ENCODE measurements around the gene WWOX. TPM values are rescaled to one million over a fixed set of nuclear protein-coding genes. Genes with fewer than 3 reads are reported as not detected.

WWOX gene
- polyA plus RNA-seq, 2 of the 4 experiments (the other 2 are of a cell fraction): 16.0 to 17.2 TPM

GRCh38 chr16:78092758-78093157, 6.7 kb upstream of the WWOX start (continued):
- TF ChIP-seq NFE2L2 (conservative IDR thresholded peaks at IDR 0.05; ENCODE audit: low read length): no peak
- no peak for TF ChIP-seq POLR2A (IDR thresholded peaks at IDR 0.05; ENCODE audit: low read length)
- no peak for TF ChIP-seq CEBPB (IDR thresholded peaks at IDR 0.05)
- no peak for TF ChIP-seq GATA3 (IDR thresholded peaks at IDR 0.05; ENCODE audit: borderline replicate concordance)
- TF ChIP-seq PBX3 (IDR thresholded peaks at IDR 0.05): no peak

GRCh38 chr16:78094166-78094565, 5.3 kb upstream of the WWOX start:
- no peak overlapping the region for H3K4me3 ChIP-seq
- FAIRE-seq (no peak), ATAC-seq (no peak), DNase-seq (ENCODE audit: low read depth in 1 of 2, low spot score in 1 of 2) (peak in 1 of 2 experiments; percentile 6)
- WGBS (ENCODE audit: missing lambda C conversion rate): 60% methylated on average over 3 of the region's 3 CpGs
- ChIA-PET POLR2A (no interaction called here), CTCF (interaction anchor here (0.6 to 1.2 kb wide), 5 partner anchors 9 to 864 kb away, joined by 3 to 5 read pairs (median 3); no protein-coding TSS in a partner anchor)
- no peak overlapping the region for H3K27ac ChIP-seq
- H3K4me2 ChIP-seq: no peak overlapping the region
- TF ChIP-seq BCL3 (IDR thresholded peaks at IDR 0.05) (no peak), NPAS2 (CRISPR knock-in tag; IDR thresholded peaks at IDR 0.05; ENCODE audit: borderline replicate concordance) (no peak), PHF8 (IDR thresholded peaks at IDR 0.05; ENCODE audit: borderline replicate concordance, low read depth) (no peak), KDM1A (IDR thresholded peaks at IDR 0.05; ENCODE audit: low read depth) (no peak), CTCF (IDR thresholded peaks at IDR 0.05) (peak; percentile 16; the same call in 1 of the 3 replicates), SMC3 (IDR thresholded peaks at IDR 0.05) (0 out of 3 replicates have a peak, but pooled peaks have one; percentile 12), RAD21 (conservative IDR thresholded peaks at IDR 0.05 in 1 of 2, IDR thresholded peaks at IDR 0.05 in 1 of 2) (peak; percentile 27 to 34; a peak in 2 of 5 replicates), ZC3H11A (IDR thresholded peaks at IDR 0.05) (no peak)
- H3K9me3 ChIP-seq: no peaks in the 10 kb centered on the region
- no peaks in the 10 kb centered on the region for H3K4me1 ChIP-seq

- Histone ChIP-seq H3K9me3 (no peaks in the 10 kb centered on the region), H3K4me3 (no peak overlapping the region), H3K4me2 (no peak overlapping the region), H3K4me1 (no peaks in the 10 kb centered on the region), H3K27ac (no peak overlapping the region)
- 30% methylated on average over 3 of the region's 3 CpGs for WGBS (ENCODE audit: missing lambda C conversion rate)
- TF ChIP-seq NFE2L2 (conservative IDR thresholded peaks at IDR 0.05; ENCODE audit: low read length): no peak
- no peak for TF ChIP-seq NPAS2 (CRISPR knock-in tag; IDR thresholded peaks at IDR 0.05; ENCODE audit: borderline replicate concordance)
- TF ChIP-seq CBX8 (IDR thresholded peaks at IDR 0.05): no peak
- no peak for TF ChIP-seq REST (IDR thresholded peaks at IDR 0.05)
- TF ChIP-seq RCOR1 (IDR thresholded peaks at IDR 0.05; ENCODE audit: low read depth, low read length): no peak
- TF ChIP-seq CEBPB (IDR thresholded peaks at IDR 0.05): no peak
- no peak for TF ChIP-seq ELK1 (IDR thresholded peaks at IDR 0.05; ENCODE audit: low read depth, low read length)
- no peak for TF ChIP-seq PHF8 (IDR thresholded peaks at IDR 0.05; ENCODE audit: borderline replicate concordance, low read depth)
- no peak for TF ChIP-seq HOXB13 (CRISPR knock-in tag; IDR thresholded peaks at IDR 0.05; ENCODE audit: low read depth)
- no peak for TF ChIP-seq JUNB (IDR thresholded peaks at IDR 0.05)
- no peak for TF ChIP-seq ZFP36 (IDR thresholded peaks at IDR 0.05; ENCODE audit: borderline replicate concordance, partially characterized antibody)
- FAIRE-seq: no peak
- POLR2A ChIA-PET: no interaction called here
- DNase-seq (ENCODE audit: low read depth in 1 of 2, low spot score in 1 of 2): no peak
- CTCF ChIA-PET: interaction anchor here (0.6 to 0.9 kb wide), 2 partner anchors 91 to 334 kb away, joined by 3 read pairs; no protein-coding TSS in a partner anchor
- no peak for ATAC-seq
Measured at GRCh38 chr16:78094998-78095397, 4.5 kb upstream of the WWOX start.
